Measurements from ENCODE around the gene HOXC12.

HOXC12 gene

GRCh38 chr12:53944907-53945847, 9.5 kb upstream of the HOXC12 start:
- Histone ChIP-seq H3K27ac (no peak overlapping the region), H2AFZ (ENCODE audit: low read depth) (no peak overlapping the region), H3K4me3 (IDR thresholded peaks at IDR 0.05; ENCODE audit: insufficient read depth, low read depth, low read length) (no peak overlapping the region), H4K20me1 (ENCODE audit: insufficient read depth) (no peaks in the 10 kb centered on the region), H3K79me2 (ENCODE audit: insufficient read depth, low read depth) (no peaks in the 10 kb centered on the region), H3K9ac (no peak overlapping the region), H3K36me3 (ENCODE audit: insufficient read depth) (no peaks in the 10 kb centered on the region), H3K4me2 (no peak overlapping the region), H3K27me3 (ENCODE audit: insufficient read depth, low read depth) (peaks cover 80% of the 10 kb centered on the region), H3K4me1 (ENCODE audit: low read depth, poor library complexity, severe bottlenecking) (no peaks in the 10 kb centered on the region)
- TF ChIP-seq CTCF (conservative IDR thresholded peaks at IDR 0.05; ENCODE audit: low read depth, low read length) = no peak

- Histone ChIP-seq H4K20me1 (ENCODE audit: insufficient read depth) (no peaks in the 10 kb centered on the region), H2AFZ (ENCODE audit: low read depth) (no peak overlapping the region), H3K4me3 (IDR thresholded peaks at IDR 0.05; ENCODE audit: insufficient read depth, low read depth, low read length) (no peak overlapping the region), H3K79me2 (ENCODE audit: insufficient read depth, low read depth) (no peaks in the 10 kb centered on the region), H3K4me1 (ENCODE audit: low read depth, poor library complexity, severe bottlenecking) (no peaks in the 10 kb centered on the region), H3K9ac (no peak overlapping the region), H3K4me2 (no peak overlapping the region), H3K27ac (no peak overlapping the region), H3K36me3 (ENCODE audit: insufficient read depth) (no peaks in the 10 kb centered on the region), H3K27me3 (ENCODE audit: insufficient read depth, low read depth) (peaks cover 88% of the 10 kb centered on the region)
- no peak for TF ChIP-seq CTCF (conservative IDR thresholded peaks at IDR 0.05; ENCODE audit: low read depth, low read length)
Observed at GRCh38 chr12:53947743-53948142, 7.0 kb upstream of the HOXC12 start.

- peaks cover 94% of the 10 kb centered on the region for H3K27me3 ChIP-seq (ENCODE audit: insufficient read depth, low read depth)
- no peaks in the 10 kb centered on the region for H4K20me1 ChIP-seq (ENCODE audit: insufficient read depth)
- no peak overlapping the region for H2AFZ ChIP-seq (ENCODE audit: low read depth)
- no peak overlapping the region for H3K27ac ChIP-seq
- H3K4me1 ChIP-seq (ENCODE audit: low read depth, poor library complexity, severe bottlenecking) = no peaks in the 10 kb centered on the region
- no peak overlapping the region for H3K4me3 ChIP-seq (IDR thresholded peaks at IDR 0.05; ENCODE audit: insufficient read depth, low read depth, low read length)
- no peak overlapping the region for H3K4me2 ChIP-seq
- TF ChIP-seq CTCF (conservative IDR thresholded peaks at IDR 0.05; ENCODE audit: low read depth, low read length) = no peak
- no peaks in the 10 kb centered on the region for H3K79me2 ChIP-seq (ENCODE audit: insufficient read depth, low read depth)
- no peaks in the 10 kb centered on the region for H3K36me3 ChIP-seq (ENCODE audit: insufficient read depth)
- H3K9ac ChIP-seq = no peak overlapping the region
Observed at GRCh38 chr12:53948650-53949593, 5.8 kb upstream of the HOXC12 start.

GRCh38 chr12:53949631-53950436, 4.9 kb upstream of the HOXC12 start:
- no peak for TF ChIP-seq CTCF (conservative IDR thresholded peaks at IDR 0.05; ENCODE audit: low read depth, low read length)
- Histone ChIP-seq H4K20me1 (ENCODE audit: insufficient read depth) (no peaks in the 10 kb centered on the region), H3K9ac (no peak overlapping the region), H3K27ac (no peak overlapping the region), H3K4me1 (ENCODE audit: low read depth, poor library complexity, severe bottlenecking) (no peaks in the 10 kb centered on the region), H3K4me2 (no peak overlapping the region), H2AFZ (ENCODE audit: low read depth) (no peak overlapping the region), H3K27me3 (ENCODE audit: insufficient read depth, low read depth) (peaks cover 99% of the 10 kb centered on the region), H3K36me3 (ENCODE audit: insufficient read depth) (no peaks in the 10 kb centered on the region), H3K79me2 (ENCODE audit: insufficient read depth, low read depth) (no peaks in the 10 kb centered on the region), H3K4me3 (IDR thresholded peaks at IDR 0.05; ENCODE audit: insufficient read depth, low read depth, low read length) (no peak overlapping the region)
